ENCODE measurements around the gene DPYD. TPM values are rescaled to one million over a fixed set of nuclear protein-coding genes. Genes with fewer than 3 reads are reported as not detected.

The DPYD gene
- total and polyA plus RNA-seq, 11 donors: 2.6 to 38.4 (median 7.8) TPM

DNA sequence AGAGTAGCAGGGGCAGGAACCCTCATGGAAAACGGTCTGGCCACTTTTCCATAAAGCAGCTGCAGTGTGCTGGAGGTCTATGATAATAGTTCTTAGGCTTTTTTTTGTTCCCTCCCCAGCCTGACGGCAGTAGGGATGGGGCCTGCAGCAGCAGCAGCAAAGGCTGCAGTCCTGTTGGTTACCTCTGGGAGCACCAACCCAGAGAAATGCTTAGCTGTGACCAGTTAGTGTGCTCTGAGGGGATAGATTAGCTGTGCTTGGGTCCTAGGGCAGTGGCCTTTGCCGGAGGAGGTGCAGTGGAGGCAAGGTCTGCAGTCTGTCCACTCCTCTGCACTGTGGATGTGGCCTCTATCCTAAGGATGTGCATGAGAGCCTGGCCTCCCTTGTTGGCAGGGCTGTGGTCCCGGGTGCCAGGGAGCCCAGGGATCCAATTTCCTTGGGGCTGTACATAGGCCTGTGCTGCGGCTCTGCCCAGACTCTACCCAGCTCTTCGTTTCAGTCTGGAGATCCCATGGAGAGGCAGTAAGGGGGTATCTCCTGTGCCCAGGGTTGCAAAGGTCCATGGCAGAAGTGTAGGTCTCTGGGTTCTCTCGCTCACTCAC, 876.6 kb downstream of the DPYD start:
- H3K4me1 ChIP-seq: peaks cover 0 to 7% (median 0%) of the 10 kb centered on the region in 12 donors
- 73 to 85% (median 83%) methylated on average over 7 of the region's 7 CpGs for WGBS, 4 donors
- TF ChIP-seq POLR2A (IDR thresholded peaks at IDR 0.05): no peak
- TF ChIP-seq, protein P1, sequence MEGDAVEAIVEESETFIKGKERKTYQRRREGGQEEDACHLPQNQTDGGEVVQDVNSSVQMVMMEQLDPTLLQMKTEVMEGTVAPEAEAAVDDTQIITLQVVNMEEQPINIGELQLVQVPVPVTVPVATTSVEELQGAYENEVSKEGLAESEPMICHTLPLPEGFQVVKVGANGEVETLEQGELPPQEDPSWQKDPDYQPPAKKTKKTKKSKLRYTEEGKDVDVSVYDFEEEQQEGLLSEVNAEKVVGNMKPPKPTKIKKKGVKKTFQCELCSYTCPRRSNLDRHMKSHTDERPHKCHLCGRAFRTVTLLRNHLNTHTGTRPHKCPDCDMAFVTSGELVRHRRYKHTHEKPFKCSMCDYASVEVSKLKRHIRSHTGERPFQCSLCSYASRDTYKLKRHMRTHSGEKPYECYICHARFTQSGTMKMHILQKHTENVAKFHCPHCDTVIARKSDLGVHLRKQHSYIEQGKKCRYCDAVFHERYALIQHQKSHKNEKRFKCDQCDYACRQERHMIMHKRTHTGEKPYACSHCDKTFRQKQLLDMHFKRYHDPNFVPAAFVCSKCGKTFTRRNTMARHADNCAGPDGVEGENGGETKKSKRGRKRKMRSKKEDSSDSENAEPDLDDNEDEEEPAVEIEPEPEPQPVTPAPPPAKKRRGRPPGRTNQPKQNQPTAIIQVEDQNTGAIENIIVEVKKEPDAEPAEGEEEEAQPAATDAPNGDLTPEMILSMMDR (IDR thresholded peaks at IDR 0.05): no peak
- H3K36me3 ChIP-seq: no peaks in the 10 kb centered on the region
- H3K4me3 ChIP-seq: no peak overlapping the region
- peaks cover 0 to 35% (median 7%) of the 10 kb centered on the region in 12 donors for H3K9me3 ChIP-seq
- ATAC-seq (no peak), DNase-seq (no peak)
- H3K27me3 ChIP-seq: no peaks in the 10 kb centered on the region
- intact Hi-C loops (cut with DNase I): no loop called here
- H3K27ac ChIP-seq: no peak overlapping the region

DNA sequence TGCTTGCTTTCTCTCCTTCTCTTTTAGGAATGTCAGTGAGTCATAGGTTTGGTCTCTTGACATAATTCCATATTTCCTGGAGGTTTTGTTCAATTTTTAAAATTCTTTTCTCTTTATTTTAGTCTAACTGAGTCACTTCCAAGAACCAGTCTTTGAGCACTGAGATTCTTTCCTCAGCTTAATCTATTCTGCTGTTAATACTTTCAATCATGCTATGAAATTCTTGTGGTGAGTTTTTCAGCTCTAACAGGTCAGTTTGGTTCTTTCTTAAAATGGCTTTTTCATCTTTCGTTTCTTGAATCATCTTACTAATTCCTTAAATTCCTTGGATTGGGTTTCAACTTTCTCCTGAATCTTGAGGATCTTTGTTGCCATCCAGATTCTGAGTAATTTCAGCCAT, 878.3 kb downstream of the DPYD start:
- no peak for ATAC-seq

DNA sequence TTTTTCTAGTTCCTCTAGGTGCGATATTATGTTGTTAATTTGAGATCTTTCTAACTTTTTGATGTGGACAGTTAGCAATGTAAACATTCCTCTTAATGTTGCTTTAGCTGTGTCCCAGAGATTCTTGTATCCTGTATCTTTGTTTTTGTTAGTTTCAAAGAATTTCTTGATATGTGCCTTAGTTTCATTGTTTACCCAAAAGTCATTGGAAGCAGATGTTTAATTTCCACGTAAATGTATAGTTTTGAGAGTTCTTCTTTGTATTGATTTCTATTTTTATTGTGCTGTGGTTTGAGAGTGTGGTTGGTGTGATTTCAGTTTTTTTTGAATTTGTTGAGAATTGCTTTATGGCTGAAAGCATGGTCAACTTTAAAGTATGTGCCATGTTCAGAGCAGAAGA, 879.8 kb downstream of the DPYD start:
- Histone ChIP-seq H3K27ac (no peak overlapping the region), H3K9me3 (peaks cover 0 to 48% (median 8%) of the 10 kb centered on the region in 12 donors), H3K27me3 (no peaks in the 10 kb centered on the region), H3K4me3 (no peak overlapping the region), H3K4me1 (no peaks in the 10 kb centered on the region), H3K36me3 (no peaks in the 10 kb centered on the region)
- TF ChIP-seq POLR2A (IDR thresholded peaks at IDR 0.05): no peak
- TF ChIP-seq, protein P1 (IDR thresholded peaks at IDR 0.05): no peak
- 68 to 70% (median 69%) methylated on average over 2 of the region's 2 CpGs for WGBS, 4 donors
- no peak for ATAC-seq
- DNase-seq: no peak
- intact Hi-C loops (cut with DNase I): no loop called here

More for the DNA sequence above, 878.3 kb downstream of the DPYD start:
- DNase-seq: no peak
- H3K36me3 ChIP-seq: no peaks in the 10 kb centered on the region
- H3K9me3 ChIP-seq: peaks cover 0 to 48% (median 8%) of the 10 kb centered on the region in 12 donors
- WGBS, 4 donors: 70 to 83% (median 81%) methylated on average over 1 of the region's 1 CpG
- intact Hi-C loops (cut with DNase I): no loop called here
- H3K27ac ChIP-seq: no peak overlapping the region
- TF ChIP-seq, protein P1 (IDR thresholded peaks at IDR 0.05): no peak
- TF ChIP-seq POLR2A (IDR thresholded peaks at IDR 0.05): no peak
- H3K27me3 ChIP-seq: no peaks in the 10 kb centered on the region
- no peak overlapping the region for H3K4me3 ChIP-seq
- peaks cover 0 to 7% (median 0%) of the 10 kb centered on the region in 12 donors for H3K4me1 ChIP-seq

DNA sequence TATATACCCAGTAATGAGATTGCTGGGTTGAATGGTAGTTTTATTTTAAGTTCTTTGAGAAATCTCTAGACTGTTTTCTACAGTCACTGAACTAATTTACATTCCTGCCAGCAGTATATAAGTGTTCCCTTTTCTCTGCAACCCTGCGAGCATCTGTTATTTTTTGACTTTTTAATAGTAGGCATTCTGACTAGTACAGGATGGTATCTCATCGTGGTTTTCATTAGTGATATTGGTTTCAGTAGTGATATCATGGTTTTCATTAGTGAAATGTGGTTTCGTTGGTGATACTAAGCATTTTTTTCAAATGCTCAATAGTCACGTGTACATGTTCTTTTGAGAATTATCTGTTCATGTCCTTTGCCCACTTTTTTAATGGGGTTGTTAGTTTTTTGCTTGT, 882.4 kb downstream of the DPYD start:
- ATAC-seq: no peak
- WGBS, 4 donors: 80 to 89% (median 82%) methylated on average over 4 of the region's 4 CpGs
- Histone ChIP-seq H3K4me1 (no peaks in the 10 kb centered on the region), H3K36me3 (no peaks in the 10 kb centered on the region), H3K27ac (no peak overlapping the region), H3K9me3 (peaks cover 0 to 42% (median 8%) of the 10 kb centered on the region in 12 donors), H3K4me3 (no peak overlapping the region), H3K27me3 (no peaks in the 10 kb centered on the region)
- intact Hi-C loops (cut with DNase I): no loop called here
- no peak for DNase-seq
- TF ChIP-seq, protein P1 (IDR thresholded peaks at IDR 0.05): no peak
- no peak for TF ChIP-seq POLR2A (IDR thresholded peaks at IDR 0.05)
